Activated naive CD8-positive, alpha-beta T cell treated with anti-CD3 and anti-CD28 coated beads, Interleukin-2, amount 10 ng/mL, durations not matched to agents 7 days and 5 days (primary cell): ENCODE measurements around the gene EHBP1. TPM values are rescaled to one million over a fixed set of nuclear protein-coding genes. Genes with fewer than 3 reads are reported as not detected.

Source experiments
- ATAC-seq: fragments of 150-1000 bp; cut with Tn5 transposase; one replicate; pipeline ENCODE4 v1.10.0; 2021; ENCODE audit warnings: low read depth, moderate library complexity
- POLR2A ChIA-PET: fragments of 350-600 bp; sonication (Branson Sonifier 250); formaldehyde crosslinking; loops from one replicate; lab custom pipeline; 2021; ENCODE audit warnings: antibody characterized with exemption; lab: Charles Lee
- DNase-seq: peaks from one replicate; pipeline ENCODE4 v3.0.0; 2021
- H3K27ac Mint-ChIP-seq: one replicate; pipeline ENCODE4 v1.8.0; 2022; ENCODE audit warnings: mild to moderate bottlenecking, mixed read lengths
- H3K27me3 Mint-ChIP-seq: one replicate; pipeline ENCODE4 v1.8.0; 2022; ENCODE audit warnings: mild to moderate bottlenecking, moderate library complexity, mixed read lengths
- H3K36me3 Mint-ChIP-seq: one replicate; pipeline ENCODE4 v1.8.0; 2021; ENCODE audit warnings: mild to moderate bottlenecking, mixed read lengths
- H3K4me1 Mint-ChIP-seq: one replicate; pipeline ENCODE4 v1.8.0; 2021; ENCODE audit warnings: mixed read lengths
- H3K4me3 Mint-ChIP-seq: one replicate; pipeline ENCODE4 v1.8.0; 2022; ENCODE audit warnings: mild to moderate bottlenecking, moderate library complexity, mixed read lengths
- H3K9me3 Mint-ChIP-seq: one replicate; pipeline ENCODE4 v1.8.0; 2021; ENCODE audit warnings: mixed read lengths
- total RNA-seq, 2 experiments: library from RNA; stranded (reverse); gene quantifications; one replicate each; pipeline ENCODE4 v1.2.3, GENCODE V29; 2021

The EHBP1 gene
- total RNA-seq, 2 experiments from 2014 or later = 25.2 to 27.2 TPM

DNA sequence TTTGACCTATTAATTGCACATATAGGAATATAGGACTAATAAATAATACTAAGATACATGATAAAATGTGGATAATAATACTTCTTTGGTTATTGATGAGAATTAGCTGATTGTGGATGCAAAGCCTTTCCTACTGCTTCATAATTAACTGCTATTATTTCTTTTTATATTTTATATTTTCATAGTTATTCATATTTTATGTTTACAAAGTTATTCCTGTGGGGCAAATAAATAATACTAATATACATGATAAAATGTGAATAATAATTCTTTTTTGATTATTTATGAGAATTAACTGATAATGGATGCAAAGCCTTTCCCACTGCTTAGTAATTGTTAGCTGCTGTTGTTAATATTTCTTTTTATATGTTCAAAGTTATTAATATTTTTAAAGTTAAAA is 146.7 kb downstream of the EHBP1 start:
- no peaks in the 10 kb centered on the region for H3K4me1 Mint-ChIP-seq
- H3K9me3 Mint-ChIP-seq = peaks cover 3% of the 10 kb centered on the region
- H3K27ac Mint-ChIP-seq = no peak overlapping the region
- no peaks in the 10 kb centered on the region for H3K27me3 Mint-ChIP-seq
- DNase-seq (no peak), ATAC-seq (no peak)
- peaks cover 9% of the 10 kb centered on the region for H3K36me3 Mint-ChIP-seq
- no peak overlapping the region for H3K4me3 Mint-ChIP-seq
- POLR2A ChIA-PET = no interaction called here

DNA sequence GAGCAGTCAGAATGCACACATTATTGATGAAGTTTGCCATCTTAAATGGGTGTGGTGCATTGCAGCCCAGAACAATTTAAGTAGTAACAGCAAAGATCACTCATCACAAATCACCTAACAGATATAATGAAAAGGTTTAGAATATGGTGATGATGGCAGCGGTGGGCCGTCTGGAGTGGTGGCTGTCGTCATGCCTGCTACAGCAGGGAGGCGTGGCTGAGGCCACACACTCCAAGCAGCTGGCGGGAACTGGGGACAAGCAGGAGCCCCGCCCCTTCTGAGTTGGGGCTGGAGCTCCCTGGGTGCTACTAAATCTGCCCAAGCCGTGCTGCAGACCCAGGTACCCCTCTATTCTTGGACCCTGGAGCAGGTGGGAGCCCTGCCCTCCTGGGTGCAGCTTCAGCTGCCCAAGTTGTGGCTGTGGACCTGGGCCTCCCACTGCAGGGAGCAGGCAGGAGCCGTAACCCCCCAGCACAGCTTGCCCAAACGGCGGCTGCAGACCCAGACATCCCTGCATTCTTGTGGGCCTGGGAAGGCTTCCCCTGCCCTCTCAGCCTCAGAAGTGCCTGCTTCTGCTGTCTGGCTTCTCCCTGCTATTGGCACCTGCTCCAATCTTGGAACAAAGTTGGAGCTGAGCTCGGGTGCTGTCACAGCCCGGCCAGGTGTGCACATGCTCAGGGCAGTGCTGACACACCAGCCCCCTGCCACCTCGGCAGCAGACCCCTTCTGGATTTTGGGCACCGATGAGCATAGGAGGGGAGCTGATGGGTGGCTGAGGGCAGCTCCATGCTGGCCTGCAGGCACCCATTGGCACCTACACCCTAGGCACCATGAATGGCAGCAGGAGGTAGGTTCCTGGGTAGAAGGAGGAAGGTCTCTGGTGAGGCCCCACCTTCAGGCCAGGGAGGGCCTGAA is 149.3 kb downstream of the EHBP1 start:
- no peak overlapping the region for H3K27ac Mint-ChIP-seq
- H3K9me3 Mint-ChIP-seq = no peaks in the 10 kb centered on the region
- peaks cover 9% of the 10 kb centered on the region for H3K36me3 Mint-ChIP-seq
- no peaks in the 10 kb centered on the region for H3K4me1 Mint-ChIP-seq
- ATAC-seq (no peak), DNase-seq (no peak)
- no peak overlapping the region for H3K4me3 Mint-ChIP-seq
- POLR2A ChIA-PET = no interaction called here
- H3K27me3 Mint-ChIP-seq = no peaks in the 10 kb centered on the region

DNA sequence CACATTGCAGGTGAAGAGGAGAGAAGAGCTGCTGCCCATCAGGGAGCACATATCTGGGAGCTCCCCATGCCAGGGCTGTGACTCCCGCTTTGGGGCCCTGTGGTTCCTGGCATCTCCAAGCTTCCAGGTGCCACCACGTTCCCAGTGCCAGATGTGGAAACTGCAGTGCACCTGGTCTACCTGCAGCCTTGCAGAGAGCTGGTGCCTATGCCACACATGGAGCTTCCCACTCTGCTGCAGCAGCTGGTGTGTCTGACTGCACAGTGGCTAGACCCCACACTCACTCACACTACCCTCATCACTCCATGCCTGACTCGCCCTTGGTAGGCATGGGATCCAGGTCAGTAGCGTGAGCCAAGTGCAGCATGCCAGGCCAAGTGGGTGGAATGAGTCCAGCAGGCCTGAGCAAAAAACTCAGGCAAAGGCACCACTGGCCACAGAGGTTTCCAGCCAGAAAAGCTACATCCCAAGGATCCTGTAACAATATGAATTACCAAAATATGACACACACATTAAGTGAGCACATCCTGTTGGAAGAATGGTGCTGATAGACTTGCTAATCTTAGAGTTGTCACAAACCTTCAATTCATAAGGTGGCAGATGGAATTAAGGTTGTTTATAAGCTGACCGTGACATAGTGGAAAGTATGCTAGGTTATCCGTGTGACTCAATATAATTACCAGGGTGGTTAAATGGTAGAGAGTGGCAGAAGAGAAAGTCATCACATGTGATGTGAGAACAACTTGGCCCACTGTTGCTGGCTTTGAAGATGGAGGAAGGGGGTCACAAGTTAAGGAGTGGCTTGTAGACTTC is 150.9 kb downstream of the EHBP1 start:
- H3K36me3 Mint-ChIP-seq = peaks cover 9% of the 10 kb centered on the region

DNA sequence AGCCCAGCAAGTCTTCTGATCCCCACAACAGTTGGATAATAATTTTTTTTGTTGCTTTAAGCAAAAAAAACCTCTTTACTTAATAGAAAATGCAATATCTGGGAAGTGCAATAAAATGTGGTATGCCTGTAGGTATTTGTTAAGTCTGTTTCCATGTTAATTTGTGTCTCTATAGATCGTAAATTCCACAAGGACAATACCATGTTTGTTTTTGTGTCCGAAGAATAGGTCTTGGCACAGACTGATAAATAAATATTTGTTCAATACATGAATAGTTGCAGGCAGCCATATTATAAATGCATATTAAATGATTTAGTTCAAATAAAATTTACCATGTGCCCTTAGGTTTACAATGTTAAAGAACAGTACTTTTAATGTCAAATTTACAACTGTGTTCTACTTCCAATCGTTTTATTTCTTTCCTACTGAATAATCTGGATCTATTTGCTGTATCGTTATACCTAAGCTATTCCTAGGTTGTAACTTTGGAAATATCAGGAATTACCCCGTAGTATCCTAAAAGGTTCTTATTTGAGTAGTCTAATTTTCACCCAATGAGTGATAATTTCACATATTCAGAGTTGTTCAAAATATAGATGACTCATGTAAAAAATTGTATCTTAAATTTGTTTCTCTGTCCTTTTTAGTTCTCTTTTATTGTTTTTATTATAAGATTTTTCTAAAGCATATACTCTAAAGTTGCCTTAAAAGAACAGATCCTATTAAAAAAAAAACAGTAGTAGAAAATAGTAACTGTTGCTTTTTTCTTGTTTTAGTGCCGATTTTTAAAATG is 151.8 kb downstream of the EHBP1 start:
- Mint-ChIP-seq H3K27me3 (no peaks in the 10 kb centered on the region), H3K27ac (no peak overlapping the region), H3K9me3 (no peaks in the 10 kb centered on the region), H3K4me1 (no peaks in the 10 kb centered on the region), H3K36me3 (peaks cover 9% of the 10 kb centered on the region), H3K4me3 (no peak overlapping the region)
- no peak for DNase-seq
- POLR2A ChIA-PET = no interaction called here
- no peak for ATAC-seq

More for the DNA sequence above, 150.9 kb downstream of the EHBP1 start:
- no peak overlapping the region for H3K4me3 Mint-ChIP-seq
- H3K9me3 Mint-ChIP-seq = no peaks in the 10 kb centered on the region
- H3K27me3 Mint-ChIP-seq = no peaks in the 10 kb centered on the region
- DNase-seq = no peak
- no peak overlapping the region for H3K27ac Mint-ChIP-seq
- H3K4me1 Mint-ChIP-seq = no peaks in the 10 kb centered on the region
- POLR2A ChIA-PET = no interaction called here
- no peak for ATAC-seq

DNA sequence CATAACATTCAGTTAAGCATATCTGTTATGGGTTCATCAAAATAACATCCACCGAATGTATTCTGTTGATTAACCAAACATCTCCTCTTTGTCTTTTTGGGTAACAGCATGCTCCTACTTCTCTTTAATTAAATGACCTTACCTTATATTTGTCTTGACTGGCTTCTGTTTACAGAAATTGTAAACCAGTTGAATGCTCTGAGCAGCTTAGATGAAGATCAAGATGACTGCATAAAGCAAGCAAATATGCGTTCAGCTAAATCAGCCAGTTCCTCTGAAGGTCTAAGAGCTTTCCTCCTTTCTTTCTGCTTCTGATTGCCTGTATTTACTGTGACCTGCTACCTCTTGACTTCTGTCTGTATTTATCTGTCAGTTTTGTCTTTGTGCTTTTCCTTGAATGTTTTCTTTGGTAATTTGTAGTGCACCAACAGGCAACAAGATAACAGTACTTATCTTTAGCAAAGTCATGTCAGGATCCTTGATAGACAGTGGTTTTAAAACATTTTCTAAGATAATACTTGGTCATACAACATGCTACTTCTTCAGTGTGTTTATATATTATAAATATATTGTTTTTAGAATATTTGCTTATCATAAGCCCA is 152.8 kb downstream of the EHBP1 start:
- no peaks in the 10 kb centered on the region for H3K9me3 Mint-ChIP-seq
- peaks cover 9% of the 10 kb centered on the region for H3K36me3 Mint-ChIP-seq
- no peaks in the 10 kb centered on the region for H3K27me3 Mint-ChIP-seq
- POLR2A ChIA-PET = no interaction called here
- no peak overlapping the region for H3K4me3 Mint-ChIP-seq
- no peaks in the 10 kb centered on the region for H3K4me1 Mint-ChIP-seq
- ATAC-seq (no peak), DNase-seq (no peak)
- H3K27ac Mint-ChIP-seq = no peak overlapping the region

DNA sequence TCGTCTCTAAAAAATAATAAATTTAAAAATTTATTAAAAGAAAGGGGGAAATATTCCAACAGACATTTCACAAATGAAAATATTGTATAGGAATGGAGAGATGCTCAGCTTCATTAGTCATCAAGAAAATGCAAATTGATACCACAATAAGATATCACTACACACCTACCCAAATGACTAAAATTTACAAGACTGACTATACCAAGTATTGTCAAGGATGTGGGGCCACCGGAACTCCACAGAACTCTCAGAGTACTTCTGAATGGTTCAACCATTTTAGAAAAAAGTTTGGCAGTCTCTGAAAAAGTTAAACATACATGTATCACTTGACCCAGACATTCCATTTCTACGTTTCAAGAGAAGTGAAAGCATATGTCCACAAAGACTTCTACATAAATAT is 163.4 kb downstream of the EHBP1 start:
- POLR2A ChIA-PET = no interaction called here
- no peaks in the 10 kb centered on the region for H3K27me3 Mint-ChIP-seq
- H3K4me3 Mint-ChIP-seq = no peak overlapping the region
- H3K36me3 Mint-ChIP-seq = peaks cover 35% of the 10 kb centered on the region
- ATAC-seq = no peak
- H3K4me1 Mint-ChIP-seq = peaks cover 5% of the 10 kb centered on the region
- peaks cover 15% of the 10 kb centered on the region for H3K9me3 Mint-ChIP-seq
- H3K27ac Mint-ChIP-seq = no peak overlapping the region
- DNase-seq = no peak

DNA sequence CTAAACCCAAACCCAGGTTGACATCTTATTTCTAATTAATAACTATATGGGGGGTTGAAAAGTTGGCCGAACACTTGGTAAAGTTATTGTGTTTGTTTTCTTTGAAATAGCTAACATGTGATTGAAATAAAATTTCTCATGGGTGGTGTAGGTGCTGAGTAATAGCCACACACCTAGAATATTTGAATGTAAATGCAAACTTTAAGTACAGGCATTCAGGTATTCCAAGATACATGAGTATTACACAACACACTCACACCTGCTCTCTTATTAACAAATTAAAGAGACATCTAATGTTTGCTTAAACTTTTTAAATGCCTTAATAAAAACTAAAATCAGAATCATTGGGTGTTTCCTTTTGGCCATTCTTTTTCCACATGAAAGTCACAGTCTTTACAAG is 165.5 kb downstream of the EHBP1 start:
- POLR2A ChIA-PET = no interaction called here
- peaks cover 17% of the 10 kb centered on the region for H3K9me3 Mint-ChIP-seq
- no peak for ATAC-seq

DNA sequence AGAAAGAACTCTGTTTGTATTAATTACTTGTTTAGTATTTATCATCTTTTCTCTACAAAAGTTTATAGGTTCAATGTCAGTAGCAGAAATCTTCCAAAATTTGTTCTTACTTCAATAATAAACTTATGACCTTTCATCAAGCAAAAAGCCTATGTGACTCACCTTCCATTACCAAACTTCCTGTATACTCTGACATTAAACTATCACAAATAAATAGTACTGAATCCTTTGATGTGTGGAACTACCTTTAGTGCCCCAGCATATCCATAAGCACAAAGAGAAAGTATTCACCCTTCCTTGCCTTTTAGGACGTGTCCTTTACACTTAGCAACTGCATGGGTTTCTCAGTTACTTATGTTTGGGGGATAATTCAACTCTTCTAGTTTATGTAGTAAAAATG is 166.0 kb downstream of the EHBP1 start:
- Mint-ChIP-seq H3K36me3 (peaks cover 44% of the 10 kb centered on the region), H3K27ac (no peak overlapping the region)
- POLR2A ChIA-PET = no interaction called here

More for the DNA sequence above, 165.5 kb downstream of the EHBP1 start:
- Mint-ChIP-seq H3K4me1 (peaks cover 6% of the 10 kb centered on the region), H3K27me3 (no peaks in the 10 kb centered on the region), H3K4me3 (no peak overlapping the region), H3K36me3 (peaks cover 44% of the 10 kb centered on the region), H3K27ac (no peak overlapping the region)
- no peak for DNase-seq

DNA sequence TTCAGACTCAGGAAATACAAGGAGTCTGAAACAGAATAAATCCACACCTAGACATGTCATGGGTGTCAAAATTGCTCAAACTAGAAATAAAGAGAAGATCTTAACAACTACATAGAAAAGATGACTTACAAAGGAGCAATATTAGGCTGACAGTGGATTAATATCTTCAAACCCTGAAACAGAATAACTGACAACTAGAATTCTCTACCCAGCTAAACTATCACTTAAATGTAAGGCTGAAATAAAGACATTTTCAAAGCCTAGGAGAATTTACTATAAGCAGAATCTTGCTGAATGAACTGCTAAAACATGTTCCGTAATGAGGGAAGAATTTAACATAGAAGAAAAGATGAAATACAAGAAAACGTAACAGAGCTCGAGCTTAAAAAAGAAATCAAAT is 168.1 kb downstream of the EHBP1 start:
- H3K27me3 Mint-ChIP-seq = no peaks in the 10 kb centered on the region
- POLR2A ChIA-PET = no interaction called here
- DNase-seq (no peak), ATAC-seq (no peak)
- peaks cover 24% of the 10 kb centered on the region for H3K9me3 Mint-ChIP-seq
- H3K4me3 Mint-ChIP-seq = no peak overlapping the region
- no peak overlapping the region for H3K27ac Mint-ChIP-seq
- H3K4me1 Mint-ChIP-seq = peaks cover 10% of the 10 kb centered on the region
- H3K36me3 Mint-ChIP-seq = peaks cover 57% of the 10 kb centered on the region

More for the DNA sequence above, 166.0 kb downstream of the EHBP1 start:
- peaks cover 8% of the 10 kb centered on the region for H3K4me1 Mint-ChIP-seq
- no peak overlapping the region for H3K4me3 Mint-ChIP-seq
- no peak for DNase-seq
- H3K9me3 Mint-ChIP-seq = peaks cover 19% of the 10 kb centered on the region
- no peaks in the 10 kb centered on the region for H3K27me3 Mint-ChIP-seq
- no peak for ATAC-seq

DNA sequence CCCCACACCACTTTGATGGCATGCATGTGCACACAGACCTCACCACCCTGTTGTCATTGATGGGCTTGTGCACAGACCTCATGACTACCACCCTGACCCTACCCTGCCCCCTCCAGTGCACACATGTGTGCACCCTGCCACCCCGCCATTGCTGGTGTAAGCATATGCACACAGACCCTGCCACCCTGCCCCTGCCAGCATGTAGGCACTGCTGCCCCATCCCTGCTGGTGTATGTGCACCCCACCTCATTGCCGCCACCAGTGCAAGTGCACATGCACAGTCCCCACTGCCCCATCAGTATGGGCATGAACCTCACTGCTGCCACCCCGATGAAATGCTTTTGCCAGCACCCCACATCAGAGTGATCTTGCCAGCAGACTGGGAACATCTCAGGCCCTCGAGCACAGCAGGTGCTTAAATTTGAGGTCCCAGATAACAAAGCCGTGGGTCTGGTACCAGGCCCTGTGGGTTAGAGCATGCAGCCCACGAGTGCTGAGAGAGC is 169.4 kb downstream of the EHBP1 start:
- ATAC-seq (no peak), DNase-seq (no peak)
- peaks cover 26% of the 10 kb centered on the region for H3K9me3 Mint-ChIP-seq
- POLR2A ChIA-PET = no interaction called here
- H3K36me3 Mint-ChIP-seq = peaks cover 59% of the 10 kb centered on the region
- H3K4me3 Mint-ChIP-seq = no peak overlapping the region
- no peak overlapping the region for H3K27ac Mint-ChIP-seq
- no peaks in the 10 kb centered on the region for H3K27me3 Mint-ChIP-seq
- H3K4me1 Mint-ChIP-seq = peaks cover 10% of the 10 kb centered on the region

DNA sequence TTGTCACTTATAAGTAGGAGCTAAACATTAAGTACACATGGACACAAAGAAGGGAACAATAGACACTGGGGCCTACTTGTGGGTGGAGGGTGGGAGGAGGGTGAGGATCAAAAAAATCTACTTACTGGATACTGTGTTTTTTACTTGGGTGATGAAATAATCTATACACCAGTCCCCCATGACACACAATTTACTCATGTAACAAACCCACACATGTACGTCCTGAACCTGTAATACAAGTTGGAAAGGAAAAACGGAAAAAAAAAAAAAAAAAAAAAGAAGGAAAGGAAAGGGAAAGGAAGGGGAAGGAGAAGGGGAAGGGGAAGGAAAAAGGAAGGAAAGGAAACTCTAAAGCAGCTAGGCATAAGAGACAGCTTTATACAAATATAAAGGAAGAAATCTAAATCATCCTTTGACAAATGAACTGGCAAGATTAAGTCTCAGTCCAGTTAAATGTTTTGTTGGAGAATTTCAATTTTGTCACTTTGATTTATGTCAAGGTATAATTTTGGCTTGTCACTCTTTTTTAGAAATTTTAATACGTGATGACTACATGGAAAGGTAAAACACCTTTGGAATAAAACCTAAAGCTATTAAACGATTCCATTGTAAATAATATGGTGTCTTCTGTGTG is 175.8 kb downstream of the EHBP1 start:
- H3K36me3 Mint-ChIP-seq = peaks cover 28% of the 10 kb centered on the region
- H3K4me3 Mint-ChIP-seq = no peak overlapping the region
- H3K4me1 Mint-ChIP-seq = peaks cover 2% of the 10 kb centered on the region
- H3K27me3 Mint-ChIP-seq = no peaks in the 10 kb centered on the region
- H3K27ac Mint-ChIP-seq = no peak overlapping the region
- ATAC-seq (no peak), DNase-seq (no peak)
- POLR2A ChIA-PET = no interaction called here
- H3K9me3 Mint-ChIP-seq = peaks cover 9% of the 10 kb centered on the region

DNA sequence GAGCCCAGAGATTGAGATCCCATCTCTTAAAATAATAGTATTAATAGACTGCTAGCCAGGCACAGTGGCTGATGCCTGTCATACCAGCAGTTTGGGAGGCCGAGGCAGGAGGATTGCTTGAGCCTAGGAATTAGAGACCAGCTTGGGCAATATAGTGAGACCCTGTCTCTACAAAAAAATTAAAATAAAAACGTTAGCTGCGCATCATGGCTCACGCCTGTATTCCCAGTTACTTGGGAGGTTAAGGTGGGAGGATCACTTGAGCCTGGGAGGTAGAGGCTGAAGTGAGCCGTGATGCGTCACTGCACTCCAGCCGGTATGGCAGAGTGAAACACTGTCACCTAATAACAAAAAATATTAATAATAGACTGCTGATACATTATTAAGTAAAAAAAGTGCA is 178.1 kb downstream of the EHBP1 start:
- H3K4me1 Mint-ChIP-seq = no peaks in the 10 kb centered on the region
- no peak overlapping the region for H3K27ac Mint-ChIP-seq
- ATAC-seq (no peak), DNase-seq (no peak)
- H3K9me3 Mint-ChIP-seq = peaks cover 3% of the 10 kb centered on the region
- no peaks in the 10 kb centered on the region for H3K27me3 Mint-ChIP-seq
- H3K36me3 Mint-ChIP-seq = peaks cover 7% of the 10 kb centered on the region
- POLR2A ChIA-PET = no interaction called here
- no peak overlapping the region for H3K4me3 Mint-ChIP-seq
